ENCODE results near the gene ZMYND11.
"Not testable (repeated sequence)": the region's sequence is repeated elsewhere in the genome, so short reads cannot be mapped to it uniquely, and the experiment has no call there.

ZMYND11 gene

DNA sequence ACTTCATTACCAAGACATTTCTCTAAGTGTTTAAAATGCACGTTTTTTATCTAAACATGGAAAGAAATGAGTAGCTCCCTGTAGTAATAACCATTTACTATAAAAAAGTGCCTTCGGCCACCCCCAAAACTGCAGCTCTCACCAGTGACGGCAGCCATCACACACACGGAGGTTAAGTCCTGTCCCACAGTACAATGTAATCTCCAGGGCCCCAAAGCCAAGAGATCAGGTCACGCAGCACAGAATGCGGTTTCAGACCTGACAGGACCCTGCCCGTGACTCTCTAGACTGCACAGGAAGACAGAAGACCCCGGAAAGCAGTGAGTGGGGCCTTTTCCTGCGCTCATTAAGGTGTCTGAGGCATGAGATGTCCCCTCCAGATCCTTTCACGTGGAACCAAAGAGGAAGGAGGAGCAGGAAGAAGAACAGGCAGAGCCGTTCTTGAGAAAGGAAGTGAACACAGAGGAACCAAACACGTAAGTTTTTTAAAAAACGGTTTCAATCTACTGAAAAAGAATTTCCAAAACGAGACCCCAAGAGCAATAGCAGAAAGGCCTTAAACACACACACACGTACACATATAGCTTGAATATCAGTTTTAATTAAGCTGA, 125.7 kb downstream of the ZMYND11 start:
- no peak for DNase-seq

DNA sequence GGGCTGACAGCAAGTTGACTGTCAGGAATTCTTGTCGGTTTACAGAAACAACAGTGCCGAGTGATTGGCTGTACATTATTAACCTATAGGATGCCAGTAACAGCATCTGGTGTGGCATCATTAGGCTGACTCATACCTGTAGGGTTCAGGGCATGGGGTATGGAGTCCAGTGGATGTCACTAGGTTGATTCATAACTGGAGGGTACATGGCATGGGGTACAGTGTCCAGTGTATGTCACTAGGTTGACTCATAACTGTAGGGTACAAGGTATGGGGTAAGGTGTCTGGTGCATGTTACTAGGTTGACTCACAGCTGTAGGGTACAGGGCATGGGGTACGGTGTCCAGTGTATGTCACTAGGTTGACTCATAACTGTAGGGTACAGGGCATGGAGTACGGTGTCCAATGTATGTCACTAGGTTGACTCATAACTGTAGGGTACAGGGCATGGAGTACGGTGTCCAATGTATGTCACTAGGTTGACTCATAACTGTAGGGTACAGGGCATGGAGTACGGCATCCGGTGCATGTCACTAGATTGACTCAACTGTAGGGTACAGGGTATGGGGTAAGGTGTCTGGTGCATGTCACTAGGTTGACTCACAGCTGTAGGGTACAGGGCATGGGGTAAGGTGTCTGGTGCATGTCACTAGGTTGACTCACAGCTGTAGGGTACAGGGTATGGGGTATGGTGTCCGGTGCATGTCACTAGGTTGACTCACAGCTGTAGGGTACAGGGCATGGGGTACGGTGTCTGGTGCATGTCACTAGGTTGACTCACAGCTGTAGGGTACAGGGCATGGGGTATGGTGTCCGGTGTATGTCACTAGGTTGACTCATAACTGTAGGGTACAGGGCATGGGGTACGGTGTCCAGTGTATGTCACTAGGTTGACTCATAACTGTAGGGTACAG, 129.2 kb downstream of the ZMYND11 start:
- DNase-seq, result not testable (repeated sequence)

DNA sequence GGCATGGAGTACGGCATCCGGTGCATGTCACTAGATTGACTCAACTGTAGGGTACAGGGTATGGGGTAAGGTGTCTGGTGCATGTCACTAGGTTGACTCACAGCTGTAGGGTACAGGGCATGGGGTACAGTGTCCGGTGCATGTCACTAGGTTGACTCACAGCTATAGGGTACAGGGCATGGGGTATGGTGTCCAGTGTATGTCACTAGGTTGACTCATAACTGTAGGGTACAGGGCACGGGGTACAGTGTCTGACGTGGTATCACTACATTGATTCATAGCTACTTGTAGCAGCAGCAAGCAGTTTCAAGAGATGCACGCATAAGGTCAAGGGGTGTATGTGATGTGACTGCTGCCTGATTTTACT, 129.8 kb downstream of the ZMYND11 start:
- not testable (repeated sequence) for DNase-seq

DNA sequence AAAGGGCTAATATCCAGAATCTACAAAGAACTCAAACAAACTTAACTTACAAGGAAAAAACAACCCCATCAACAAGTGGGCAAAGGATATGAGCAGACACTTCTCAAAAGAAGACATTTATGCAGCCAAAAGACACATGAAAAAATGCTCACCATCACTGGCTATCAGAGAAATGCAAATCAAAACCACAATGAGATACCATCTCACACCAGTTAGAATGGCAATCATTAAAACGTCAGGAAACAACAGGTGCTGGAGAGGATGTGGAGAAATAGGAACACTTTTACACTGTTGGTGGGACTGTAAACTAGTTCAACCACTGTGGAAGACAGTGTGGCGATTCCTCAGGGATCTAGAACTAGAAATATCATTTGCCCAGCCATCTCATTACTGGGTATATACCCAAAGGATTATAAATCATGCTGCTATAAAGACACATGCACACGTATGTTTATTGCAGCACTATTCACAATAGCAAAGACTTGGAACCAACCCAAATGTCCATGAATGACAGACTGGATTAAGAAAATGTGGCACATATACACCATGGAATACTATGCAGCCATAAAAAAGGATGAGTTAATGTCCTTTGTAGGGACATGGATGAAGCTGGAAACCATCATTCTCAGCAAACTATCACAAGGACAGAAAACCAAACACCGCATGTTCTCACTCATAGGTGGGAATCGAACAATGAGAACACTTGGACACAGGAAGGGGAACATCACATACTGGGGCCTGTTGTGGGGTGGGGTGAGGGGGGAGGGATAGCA, 130.7 kb downstream of the ZMYND11 start:
- not testable (repeated sequence) for DNase-seq

DNA sequence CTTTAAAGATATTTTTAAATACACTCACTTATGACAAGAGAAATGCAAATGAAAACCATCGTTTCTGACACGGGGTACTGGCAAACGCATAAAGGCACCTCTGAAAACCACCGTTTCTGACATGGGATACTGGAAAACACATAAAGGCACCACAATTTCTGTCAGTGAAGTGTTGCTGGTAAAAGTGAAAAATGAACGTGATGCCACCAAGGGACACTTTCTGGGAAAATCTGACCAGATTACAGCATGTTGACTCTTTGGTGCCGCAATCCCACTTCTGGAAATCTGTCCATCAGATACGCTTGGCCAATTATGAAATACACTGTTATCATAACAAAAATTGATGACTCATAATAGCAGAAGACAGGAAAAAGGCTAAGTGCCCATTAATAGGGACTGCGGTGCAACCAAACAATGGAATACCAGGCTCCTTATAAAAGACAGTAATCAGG, 131.7 kb downstream of the ZMYND11 start:
- DNase-seq, result no peak

DNA sequence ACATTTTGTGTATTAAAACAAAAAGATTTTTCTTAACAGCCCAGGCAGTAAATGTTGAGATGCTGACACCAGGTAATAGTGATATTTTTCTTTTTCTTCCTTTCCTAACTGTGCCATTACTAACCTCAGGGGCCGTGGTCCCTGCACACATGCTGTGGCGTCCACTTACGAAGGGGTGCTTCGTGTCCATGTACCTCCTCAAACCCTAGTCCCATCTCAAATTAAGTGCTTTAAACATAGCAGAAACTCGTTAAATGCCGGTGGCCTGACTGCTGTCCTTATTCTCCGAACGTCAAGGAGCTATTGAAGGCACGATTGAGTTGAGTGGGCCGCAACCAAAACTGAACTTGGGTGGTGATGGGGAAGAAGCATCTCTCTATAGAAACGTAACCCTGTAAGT, 132.4 kb downstream of the ZMYND11 start:
- no peak for DNase-seq

DNA sequence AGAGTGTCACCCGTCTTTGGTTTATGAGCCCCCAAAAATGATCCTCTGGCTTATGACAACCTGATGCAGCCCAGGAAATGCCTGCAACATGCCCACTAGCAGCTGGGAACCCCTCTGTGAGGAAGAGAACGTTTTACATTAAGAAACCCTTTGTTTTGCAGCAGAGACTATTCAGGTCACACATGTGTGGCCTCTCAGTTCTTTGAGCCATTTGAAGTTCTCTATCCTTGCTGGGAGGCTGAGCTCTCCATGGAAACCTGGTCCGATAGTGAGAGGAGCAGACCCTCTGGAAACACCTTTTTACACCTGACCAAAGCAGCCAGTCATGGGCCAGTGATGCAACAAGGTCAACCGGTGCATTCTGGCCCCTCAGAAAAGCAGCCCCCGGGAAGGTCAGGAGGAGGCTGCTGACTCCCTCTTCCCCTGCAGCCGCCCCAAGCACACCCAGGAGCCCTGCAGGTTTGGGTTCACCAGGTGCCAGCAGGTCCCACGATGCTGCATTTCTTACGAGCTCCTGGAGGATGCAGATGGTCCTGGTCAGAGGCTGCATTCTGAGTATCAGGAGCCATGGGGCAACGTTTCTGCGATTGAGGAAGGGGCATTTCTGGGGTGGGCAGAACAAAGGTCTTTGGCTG, 134.3 kb downstream of the ZMYND11 start:
- DNase-seq, result no peak

DNA sequence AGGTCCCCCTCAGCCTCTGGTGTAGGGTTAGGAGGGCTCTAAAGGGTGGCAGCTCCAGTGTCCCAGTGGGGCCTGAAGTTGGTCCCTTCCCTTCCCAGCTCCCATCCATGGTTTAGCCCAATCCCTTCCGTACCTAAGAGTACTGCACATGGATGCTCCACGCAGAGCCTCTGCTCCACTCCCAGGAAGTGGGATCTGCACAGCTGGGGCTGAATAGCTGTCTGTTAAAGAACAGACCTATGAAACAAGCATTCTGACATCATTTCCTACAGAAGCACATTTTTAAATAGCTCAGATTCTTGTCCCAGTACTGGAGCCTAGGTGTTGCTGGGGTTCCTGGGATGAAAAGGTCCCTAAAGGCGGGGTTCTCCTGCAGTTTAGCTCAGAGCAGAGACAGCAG, 135.9 kb downstream of the ZMYND11 start:
- no peak for DNase-seq

DNA sequence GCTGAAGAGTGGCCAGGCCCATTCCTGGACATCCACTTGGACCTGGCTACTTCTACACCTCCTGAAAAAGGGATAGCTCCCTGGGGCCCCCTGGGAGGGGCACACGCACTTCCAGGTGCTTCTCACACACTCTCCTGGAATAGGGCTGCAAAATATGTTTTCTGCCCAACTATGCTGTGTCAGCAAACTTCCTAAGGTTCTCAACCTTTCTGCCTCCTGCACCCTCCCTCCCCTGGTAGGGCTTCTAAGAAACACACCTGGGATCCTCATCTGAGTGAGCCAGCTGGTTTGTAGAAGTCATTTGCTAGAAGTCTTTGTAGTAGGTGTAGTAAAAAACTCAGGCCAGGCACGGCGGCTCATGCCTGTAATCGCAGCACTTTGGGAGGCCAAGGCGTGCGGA, 136.5 kb downstream of the ZMYND11 start:
- no peak for DNase-seq

DNA sequence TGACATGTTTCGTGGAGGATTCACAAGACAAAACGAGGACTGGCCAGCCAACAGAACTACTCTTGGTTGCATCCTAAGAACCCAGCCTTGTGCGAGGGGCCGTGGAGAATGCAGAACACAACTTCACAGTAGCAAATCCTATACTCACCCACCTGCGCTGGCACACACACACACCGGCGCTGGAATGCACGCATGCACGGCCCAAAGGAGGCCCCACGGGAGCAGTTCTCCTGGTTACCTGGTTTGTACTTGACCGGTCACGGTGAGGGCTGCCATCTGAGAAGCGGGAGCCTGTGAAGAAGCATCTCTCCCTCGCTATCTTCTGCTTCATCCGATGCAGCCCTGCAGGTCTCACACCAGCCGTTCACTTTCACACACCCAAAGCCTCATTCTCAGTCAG, 137.8 kb downstream of the ZMYND11 start:
- no peak for DNase-seq

DNA sequence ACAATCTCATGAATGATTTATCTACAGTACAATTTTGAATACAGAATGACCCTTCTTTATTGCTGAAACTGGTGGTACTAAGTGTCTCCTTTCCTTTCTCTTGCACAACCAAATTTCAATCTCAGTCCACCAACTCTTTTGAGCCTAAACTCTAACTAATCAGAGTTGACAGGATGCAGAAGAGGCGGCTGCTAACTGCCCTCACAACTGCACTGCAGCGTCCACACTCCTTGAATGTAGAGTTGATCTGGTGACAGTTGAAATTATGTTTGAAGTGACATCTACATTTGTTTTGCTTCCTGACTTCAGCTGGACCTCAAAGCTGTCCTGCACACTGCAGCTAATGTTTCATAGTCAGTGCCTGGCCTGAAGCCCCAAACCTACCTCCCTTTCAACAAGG, 139.6 kb downstream of the ZMYND11 start:
- no peak for DNase-seq

DNA sequence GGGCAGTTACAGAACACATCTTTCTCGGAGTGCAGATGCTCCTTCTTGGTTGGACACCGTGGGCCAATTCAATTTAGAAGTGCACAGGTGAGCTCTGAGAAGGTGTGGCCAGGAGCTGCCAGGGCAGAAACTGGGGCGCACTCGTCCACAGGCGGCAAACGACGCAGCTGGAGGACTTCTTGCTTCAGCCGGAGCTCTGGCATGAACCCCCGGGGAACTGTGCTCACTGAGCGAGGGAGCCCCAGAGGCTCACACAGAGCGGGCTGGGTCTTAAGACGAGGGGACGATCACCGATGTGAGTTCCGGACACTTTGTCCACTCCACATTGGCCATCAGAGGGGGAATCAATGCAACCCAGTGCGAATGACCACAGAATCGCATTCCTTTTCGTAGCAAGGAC, 140.4 kb downstream of the ZMYND11 start:
- DNase-seq, result no peak

DNA sequence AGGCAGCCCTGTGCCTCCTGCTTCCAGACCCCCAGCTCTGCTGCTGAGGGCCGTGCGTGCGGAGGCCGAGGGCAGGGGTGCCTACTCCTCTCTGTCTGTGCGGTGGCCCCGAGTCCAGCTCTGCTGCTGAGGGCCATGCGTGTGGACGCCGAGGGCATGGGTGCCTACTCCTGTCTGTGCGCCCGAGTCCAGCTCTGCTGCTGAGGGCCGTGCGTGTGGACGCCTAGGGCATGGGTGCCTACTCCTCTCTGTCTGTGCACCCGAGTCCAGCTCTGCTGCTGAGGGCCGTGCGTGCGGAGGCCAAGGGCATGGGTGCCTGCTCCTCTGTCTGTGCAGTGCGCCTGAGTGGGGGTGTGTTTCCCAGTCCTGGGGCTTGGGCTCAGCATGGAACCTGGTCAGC, 142.7 kb downstream of the ZMYND11 start:
- DNase-seq, result no peak

DNA sequence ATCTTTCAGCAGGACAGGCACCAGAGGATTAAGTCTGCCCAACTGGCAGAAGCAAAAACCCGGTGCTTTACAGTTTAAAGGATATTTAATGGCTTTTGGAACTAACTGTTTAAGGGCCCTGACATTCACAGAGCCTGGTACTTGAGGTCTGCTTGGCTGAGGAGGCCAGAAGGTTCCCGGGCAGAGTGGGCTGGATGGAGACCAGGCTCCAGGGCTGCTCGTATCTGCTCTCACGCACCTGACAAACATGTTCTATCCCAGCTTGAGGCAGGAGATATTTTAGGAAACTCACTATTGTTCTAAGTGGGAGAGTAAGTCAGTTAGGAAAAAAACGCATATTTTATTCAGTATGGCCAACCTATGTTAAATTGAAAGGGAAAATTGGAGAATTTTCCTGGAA, 143.5 kb downstream of the ZMYND11 start:
- DNase-seq, result no peak

DNA sequence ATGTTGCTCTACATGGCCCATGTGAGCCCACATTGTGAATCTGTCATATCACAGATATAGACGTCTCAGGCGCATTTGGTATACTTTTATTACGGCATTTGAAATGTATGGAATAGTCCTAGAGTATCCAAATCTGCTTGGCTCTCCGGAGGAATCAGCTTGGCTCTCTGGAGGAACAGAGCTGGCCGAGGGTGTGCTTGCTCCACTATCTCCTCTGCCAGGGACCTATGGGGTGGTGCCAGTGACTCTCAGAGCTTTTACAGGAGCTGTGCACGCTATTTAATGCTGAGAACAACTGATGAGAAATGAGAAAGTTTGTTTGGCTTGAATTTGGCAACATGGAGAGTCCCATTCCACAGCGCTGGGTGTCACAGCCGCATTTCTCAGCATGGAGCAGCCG, 144.0 kb downstream of the ZMYND11 start:
- DNase-seq, result no peak

DNA sequence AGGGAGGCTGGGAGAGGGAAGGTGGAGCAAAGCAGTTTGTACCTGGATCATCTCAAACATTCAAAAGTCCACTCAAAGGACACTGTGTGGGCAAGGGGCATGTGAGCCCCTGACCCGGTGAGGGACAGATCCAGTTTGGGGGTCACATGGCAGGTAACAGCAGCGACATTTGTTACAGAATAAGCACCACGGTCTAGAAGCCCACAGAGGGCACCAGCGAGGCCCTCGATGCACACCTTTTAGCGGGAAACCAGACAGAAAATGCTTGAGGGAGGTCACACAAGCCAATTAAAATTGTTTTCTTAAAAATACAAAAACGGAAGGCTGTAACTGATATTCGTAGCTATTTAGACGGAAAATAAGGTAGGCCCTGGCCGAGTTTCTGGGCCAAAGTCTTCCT, 144.4 kb downstream of the ZMYND11 start:
- DNase-seq, result no peak

DNA sequence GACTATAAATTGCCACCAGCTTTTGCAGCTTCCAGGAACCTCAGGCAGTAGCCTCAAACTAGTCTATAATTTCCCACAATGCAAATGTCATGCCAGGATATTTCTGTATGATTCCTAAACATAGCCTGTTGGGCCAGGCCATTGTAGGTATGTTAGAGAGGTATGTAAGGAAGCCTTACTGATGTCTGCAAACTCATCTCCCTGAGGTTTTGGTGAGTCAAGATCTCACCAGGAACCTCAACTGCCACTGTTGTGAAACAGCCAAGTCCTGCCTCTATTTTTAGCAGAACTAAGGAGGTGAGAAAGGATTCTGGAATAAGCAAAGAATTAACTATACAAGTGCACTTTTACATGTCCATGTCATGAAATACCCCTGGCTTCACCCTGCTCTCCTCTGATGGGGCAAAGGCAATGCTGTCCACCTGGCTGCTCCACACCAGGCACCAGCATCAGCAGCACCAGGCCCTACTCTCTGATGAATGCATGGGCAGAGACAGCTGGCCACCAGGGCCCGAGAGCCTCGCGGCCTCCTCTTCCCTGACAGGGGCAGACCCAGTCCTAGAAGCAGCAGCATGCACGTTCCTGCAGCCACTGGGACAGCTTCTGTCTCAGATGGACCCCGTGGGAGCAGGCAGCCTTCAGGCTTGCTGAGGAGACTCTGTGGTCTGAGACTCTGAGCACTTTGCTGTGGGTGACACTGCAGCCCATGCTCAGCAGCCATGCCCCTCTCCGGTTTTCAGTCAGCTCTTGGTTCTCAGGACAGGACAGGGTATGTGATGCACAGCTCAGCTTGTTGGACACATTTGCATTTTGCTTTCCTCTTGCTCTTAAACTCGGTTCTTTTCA, 147.3 kb downstream of the ZMYND11 start:
- DNase-seq, result no peak

DNA sequence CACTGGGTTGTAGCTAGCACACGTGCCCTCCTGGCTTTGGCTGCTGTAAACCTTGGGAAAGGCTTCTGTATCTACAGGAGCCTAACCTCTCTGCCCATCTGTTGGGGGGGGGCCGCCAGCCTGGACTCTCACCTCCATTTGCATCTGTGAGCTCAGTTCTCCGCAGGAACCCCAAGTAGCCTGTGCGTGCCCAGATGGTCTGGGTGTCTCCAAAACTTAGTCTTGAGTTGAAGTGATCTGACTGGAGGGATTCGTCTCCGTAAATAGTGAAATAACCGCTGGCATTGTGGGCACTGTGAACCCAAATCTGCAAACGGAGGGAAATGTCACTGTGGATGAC, 147.9 kb downstream of the ZMYND11 start:
- DNase-seq, result no peak

DNA sequence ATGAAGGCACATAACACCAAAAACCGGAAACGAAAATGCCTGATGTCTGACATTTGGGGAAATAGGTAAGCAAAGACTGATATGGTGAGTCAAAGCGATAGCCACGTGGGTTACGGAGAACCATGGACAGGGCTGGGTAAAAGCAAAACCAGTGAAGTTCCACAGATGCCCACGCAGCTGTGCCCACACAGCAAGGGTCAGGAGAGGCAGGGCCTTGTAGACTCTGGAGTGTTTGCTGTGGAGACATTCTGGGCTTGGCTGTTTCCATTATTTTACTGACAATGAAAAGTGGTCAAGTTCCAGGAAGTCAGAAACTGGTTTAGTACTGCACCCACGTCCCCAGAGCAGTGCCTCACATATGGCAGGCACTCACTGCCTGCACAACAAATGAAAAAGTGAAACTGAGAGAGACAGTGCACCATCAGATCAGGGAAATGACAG, 148.7 kb downstream of the ZMYND11 start:
- DNase-seq, result peak; percentile 62

DNA sequence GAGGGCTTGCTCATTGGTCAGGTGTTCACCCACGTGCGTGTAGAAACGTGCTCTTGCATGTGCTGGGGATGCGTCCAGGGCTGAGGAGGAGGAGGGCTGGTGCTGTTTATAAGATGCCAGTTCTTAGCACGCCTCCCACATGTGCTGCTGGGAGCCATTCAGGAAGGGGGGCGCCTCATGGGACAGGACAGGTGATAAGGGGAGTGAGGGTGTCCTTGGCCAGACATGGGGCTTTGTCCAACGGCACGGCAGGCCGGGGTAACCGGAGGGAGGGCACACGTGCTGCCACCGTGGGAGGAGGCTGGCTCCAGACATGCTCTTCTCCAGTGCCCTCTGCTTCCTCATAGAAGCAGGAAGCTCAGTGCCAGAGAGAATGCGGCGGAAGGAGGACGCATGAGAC, 150.0 kb downstream of the ZMYND11 start:
- no peak for DNase-seq

DNA sequence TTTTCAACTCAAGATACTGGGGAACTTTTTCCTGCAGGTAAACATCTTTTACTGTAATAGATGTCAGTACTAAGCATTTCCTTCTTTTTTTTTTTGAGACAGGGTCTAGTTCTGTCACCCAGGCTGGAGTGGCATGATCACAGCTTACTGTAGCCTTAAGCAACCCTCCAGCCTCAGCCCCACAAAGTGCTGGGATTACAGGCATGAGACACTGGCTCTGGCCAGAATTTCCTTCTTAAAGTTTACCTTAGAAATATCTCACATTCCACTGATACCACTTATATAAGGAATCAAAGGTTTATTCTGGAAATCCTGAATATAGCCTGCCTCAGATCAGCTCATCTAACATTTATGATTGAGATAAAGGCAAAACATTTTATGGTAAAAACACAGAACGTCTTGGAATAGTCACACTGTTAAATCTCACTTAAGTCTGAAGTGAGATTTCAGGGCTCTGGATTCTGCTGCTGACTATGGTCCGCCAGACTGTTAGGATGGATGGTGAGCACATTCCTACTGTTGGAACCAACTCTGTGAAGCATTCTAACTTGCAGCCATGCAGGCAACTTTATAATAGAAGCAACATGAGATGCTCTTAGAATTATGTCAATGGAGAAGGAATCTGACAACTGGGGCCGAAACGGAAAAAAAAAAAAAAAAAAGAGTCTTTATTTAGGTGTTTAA, 151.9 kb downstream of the ZMYND11 start:
- DNase-seq, result no peak

DNA sequence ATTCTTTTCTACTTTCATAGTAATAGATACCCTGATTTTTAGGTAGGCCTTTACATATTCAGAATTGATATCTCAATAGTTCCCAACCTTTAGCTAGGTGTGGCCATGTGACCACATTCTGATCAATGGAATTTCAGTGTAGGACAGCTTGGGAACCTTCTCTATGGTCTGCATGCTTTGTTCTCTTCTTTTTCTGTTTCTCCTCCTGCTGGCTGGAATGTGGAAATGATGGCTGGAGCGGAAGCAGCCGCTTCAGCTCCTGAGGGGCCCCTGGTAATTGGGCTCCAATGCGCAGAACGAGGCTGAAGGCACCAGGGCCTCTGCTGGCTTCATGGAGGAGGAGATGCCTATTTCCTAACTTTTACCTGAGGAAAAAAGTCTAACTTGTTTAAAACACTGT, 152.6 kb downstream of the ZMYND11 start:
- no peak for DNase-seq

Data from activated CD8-positive, alpha-beta memory T cell treated with anti-CD3 and anti-CD28 coated beads for 24 hours (primary cell).